COLO829 (cell line): ENCODE data around the gene C22orf23.
"Not testable (repeated sequence)": the region's sequence is repeated elsewhere in the genome, so short reads cannot be mapped to it uniquely, and the experiment has no call there.

Experiments used
- DNase-seq: peaks from one replicate; pipeline ENCODE4 v3.0.0; 2012; ENCODE audit warnings: low spot score

C22orf23 gene

DNA sequence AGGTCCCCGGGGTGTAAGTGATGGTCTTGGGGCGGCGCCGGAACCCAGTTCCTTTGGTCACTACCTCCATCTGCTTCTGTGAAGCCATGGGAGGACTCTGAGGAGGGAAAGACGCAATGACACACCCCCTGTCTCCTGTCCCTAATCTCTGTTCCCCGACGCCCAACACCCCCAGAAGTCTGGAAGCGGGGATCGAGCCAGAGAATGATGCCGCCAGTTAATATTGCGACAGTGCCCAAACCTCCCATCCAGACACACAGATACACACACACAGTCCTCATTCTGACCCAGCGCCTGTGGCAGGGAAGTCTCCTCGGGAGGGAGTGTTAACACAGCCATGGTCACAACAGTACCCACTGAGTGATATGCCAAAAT, 352 bp downstream of the C22orf23 start:
- DNase-seq = no peak

GRCh38 chr22:37952629-37953028, 772 bp downstream of the C22orf23 start:
- not testable (repeated sequence) for DNase-seq

DNA sequence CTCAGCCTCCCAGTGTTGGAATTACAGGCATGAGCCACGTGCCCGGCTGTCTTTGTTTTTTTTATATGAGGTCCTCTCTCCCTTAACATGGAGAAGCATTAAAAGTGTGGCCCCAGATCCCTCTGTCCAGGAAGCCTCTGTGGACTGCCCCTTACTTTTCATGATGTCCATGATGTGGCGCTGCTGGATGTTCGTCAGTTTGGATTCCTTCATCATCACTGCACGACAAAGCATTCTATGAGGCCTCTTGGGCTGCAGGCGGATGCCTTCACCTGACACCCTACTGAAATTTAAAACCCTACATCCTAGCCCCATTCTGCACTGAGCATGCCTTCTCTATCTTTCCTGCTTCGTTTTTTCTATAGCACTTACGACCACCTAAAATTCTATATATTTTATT, 2.1 kb downstream of the C22orf23 start:
- DNase-seq = no peak

- DNase-seq = not testable (repeated sequence)
Observed at GRCh38 chr22:37947142-37947795, 6.1 kb downstream of the C22orf23 start.

GRCh38 chr22:37944423-37944822, 9.0 kb downstream of the C22orf23 start:
- DNase-seq = not testable (repeated sequence)

DNA sequence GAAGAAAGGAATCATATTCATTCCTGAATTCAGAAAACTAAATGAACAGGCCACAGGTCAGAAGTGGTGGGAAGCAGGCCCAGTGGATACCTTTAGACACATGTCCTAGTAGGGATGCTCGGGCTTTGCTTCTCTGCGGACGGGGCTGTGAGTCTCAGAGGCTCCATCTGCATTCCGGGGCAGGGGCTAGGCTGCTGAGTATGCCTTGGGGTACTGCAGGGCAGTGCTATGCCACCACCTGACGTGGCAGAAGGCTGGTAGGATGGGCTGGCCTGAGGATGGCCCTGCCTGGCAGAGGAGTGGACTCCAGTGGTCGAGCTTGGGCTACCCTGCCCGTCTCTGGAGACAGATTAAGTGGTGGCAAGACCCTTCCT, 9.6 kb downstream of the C22orf23 start:
- DNase-seq = no peak

DNA sequence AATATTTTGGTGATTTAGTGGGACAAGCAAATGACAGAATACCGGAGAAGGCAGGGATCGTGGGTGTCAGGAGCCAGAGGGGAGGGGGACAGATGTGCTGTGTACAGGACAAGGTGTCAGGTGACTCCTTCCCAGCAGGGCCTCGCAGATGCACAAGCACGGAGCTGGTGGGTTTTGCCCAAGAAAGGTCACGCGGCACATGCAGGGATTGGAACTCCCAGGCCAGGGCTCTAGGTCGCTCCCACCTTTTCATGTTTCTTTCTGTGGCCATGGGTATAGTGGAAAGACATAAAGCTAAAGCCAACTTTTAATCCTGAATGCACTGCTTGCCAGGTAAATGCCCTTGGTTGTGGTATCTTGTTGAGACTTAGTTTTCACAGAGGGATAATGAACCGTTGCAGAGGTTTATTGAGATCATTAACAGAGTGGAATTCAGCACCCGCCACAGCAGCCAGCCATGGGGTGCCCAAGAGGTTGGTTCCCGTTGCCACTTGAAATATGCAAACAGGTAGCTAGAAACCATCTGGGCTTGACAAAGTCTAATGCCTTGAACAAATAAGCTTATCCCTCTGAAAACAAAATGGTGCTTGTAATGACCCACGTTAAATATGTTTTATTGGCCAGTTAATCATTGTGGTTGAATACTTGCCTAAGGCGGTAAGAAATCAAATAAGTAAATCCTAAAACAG, 10.1 kb downstream of the C22orf23 start:
- no peak for DNase-seq

GRCh38 chr22:37942133-37942532, 11.3 kb downstream of the C22orf23 start:
- DNase-seq = no peak

DNA sequence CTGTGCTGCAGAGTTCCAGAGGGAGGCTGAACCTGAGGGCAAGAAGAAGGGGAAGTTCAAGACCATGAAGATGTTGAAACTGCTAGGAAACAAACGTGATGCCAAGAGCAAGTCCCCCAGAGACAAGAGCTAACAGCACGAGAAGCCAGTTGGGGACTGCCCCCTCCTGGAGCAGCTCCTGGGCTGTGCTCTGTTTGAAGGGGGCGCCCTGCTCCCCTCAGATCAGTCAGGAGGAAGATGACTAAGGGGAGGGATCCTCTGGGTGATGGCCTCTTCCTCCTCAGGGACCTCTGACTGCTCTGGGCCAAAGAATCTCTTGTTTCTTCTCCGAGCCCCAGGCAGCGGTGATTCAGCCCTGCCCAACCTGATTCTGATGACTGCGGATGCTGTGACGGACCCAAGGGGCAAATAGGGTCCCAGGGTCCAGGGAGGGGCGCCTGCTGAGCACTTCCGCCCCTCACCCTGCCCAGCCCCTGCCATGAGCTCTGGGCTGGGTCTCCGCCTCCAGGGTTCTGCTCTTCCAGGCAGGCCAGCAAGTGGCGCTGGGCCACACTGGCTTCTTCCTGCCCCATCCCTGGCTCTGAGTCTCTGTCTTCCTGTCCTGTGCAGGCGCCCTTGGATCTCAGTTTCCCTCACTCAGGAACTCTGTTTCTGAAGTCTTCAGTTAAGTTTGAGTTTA, 12.6 kb downstream of the C22orf23 start:
- peak; percentile 35 for DNase-seq

GRCh38 chr22:37933711-37934376, 19.6 kb downstream of the C22orf23 start:
- peak; percentile 94 for DNase-seq

DNA sequence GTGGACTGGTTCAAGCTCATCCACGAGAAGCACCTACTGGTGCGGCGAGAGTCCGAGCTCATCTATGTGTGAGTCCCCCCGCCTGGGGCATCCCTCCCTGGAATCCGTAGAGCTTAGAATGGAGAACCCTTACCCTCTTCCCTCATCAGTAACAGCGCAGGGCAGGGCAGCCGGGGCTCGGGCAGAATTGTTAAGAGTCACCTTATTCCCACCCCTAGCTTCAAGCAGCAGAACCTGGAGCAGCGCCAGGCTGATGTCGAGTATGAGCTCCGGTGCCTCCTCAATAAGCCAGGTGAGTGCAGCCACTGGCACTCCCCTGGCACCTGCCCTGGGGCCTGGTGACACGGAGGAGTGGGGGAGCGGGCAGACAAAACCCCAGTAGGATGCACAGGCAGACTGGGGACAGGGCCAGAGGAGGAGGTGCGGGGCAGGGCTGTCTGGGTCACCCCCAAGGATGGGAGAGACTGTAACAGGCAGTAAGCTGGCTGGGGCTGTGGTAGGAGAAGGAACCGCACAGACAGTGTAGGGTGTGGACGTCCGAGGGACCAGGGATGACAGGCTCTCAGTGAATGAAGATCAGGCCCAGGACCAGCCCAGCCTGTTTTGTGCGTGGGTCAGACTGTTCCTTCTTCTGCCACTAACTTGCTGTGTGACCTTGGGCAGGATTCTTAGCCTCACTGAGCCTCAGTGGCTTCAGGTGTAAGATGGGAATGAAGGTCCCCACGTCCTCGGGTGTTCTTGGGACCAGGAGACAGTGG, 20.4 kb downstream of the C22orf23 start:
- no peak for DNase-seq

- DNase-seq = no peak
Observed at GRCh38 chr22:37932401-37932800, 21.0 kb downstream of the C22orf23 start.

- no peak for DNase-seq
Observed at GRCh38 chr22:37931893-37932389, 21.5 kb downstream of the C22orf23 start.

DNA sequence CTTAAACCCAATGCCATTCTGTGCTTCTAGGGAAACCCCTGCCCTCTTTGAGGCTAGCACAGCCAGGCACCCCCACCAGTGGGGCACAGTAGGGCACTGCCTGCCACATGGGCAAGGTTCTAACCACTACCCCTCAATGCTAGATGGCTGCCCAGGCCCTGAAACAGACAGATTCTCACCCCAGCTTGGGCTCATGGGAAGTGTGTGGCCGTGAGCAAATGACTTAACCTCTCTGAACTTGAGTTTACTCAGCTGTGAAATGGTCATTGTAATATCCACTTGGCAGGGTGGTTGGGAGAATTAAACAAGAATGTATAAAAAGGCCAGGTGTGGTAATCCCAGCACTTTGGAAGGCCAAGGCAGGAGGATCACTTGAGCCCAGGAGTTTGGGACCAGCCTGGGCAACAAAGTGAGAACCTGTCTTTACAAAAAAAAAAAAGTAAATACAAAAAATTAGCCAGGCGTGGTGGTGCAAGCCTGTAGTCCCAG, 22.4 kb downstream of the C22orf23 start:
- DNase-seq = no peak

- no peak for DNase-seq
Observed at GRCh38 chr22:37930270-37930951, 23.0 kb downstream of the C22orf23 start.

- DNase-seq = no peak
Observed at GRCh38 chr22:37929390-37929789, 24.0 kb downstream of the C22orf23 start.

GRCh38 chr22:37927637-37927936, 25.8 kb downstream of the C22orf23 start:
- DNase-seq = no peak

GRCh38 chr22:37926771-37927636, 26.4 kb downstream of the C22orf23 start:
- no peak for DNase-seq

DNA sequence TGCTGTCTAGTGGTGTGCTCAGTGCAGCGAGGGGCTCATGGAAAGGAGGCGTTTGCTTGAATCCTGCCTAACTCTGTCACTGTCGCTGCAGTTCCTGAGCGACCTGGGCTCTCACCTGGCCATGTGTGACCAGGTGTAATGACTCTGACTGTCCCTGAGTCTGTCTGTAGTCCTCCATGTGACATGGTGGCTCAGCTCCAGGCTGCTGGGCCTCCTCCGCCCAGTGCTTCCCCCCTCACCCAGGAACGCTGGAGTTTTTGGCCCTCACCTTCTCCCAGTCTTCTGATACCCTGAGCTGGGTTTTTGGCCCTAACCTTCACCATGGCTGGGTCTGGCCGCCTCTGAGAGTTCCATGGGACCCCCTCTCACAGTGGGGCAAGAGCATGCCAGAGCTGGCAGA, 27.0 kb downstream of the C22orf23 start:
- DNase-seq = no peak

GRCh38 chr22:37925767-37926166, 27.6 kb downstream of the C22orf23 start:
- DNase-seq = no peak
